CD8-positive, alpha-beta memory T cell (primary cell): ENCODE measurements around the gene OLFM3. TPM values are rescaled to one million over a fixed set of nuclear protein-coding genes. Genes with fewer than 3 reads are reported as not detected.

Experiments
- CTCF ChIA-PET: fragments of 350-600 bp; sonication (Branson Sonifier 250); formaldehyde crosslinking; loops from one replicate; lab custom pipeline; 2021; ENCODE audit warnings: antibody characterized with exemption; lab: Charles Lee
- POLR2A ChIA-PET: fragments of 350-600 bp; sonication (Branson Sonifier 250); formaldehyde crosslinking; loops from one replicate; lab custom pipeline; 2021; ENCODE audit warnings: antibody characterized with exemption; lab: Charles Lee
- DNase-seq, 5 donors: peaks; one replicate each; pipeline versions ENCODE4 v3.0.0 to v3.0.0-alpha.2; 2020 to 2022; ENCODE audit warnings: mixed read lengths in 1 of 5
- H3K27ac ChIP-seq: one replicate; pipeline ENCODE4 v1.7.0; 2013; ENCODE audit warnings: low read depth, mild to moderate bottlenecking, low read length, moderate library complexity
- H3K27me3 ChIP-seq: 2 replicates; pipeline ENCODE4 v1.7.0; 2013; ENCODE audit warnings: low read length, mild to moderate bottlenecking; ENCODE audit not compliant: insufficient read depth, poor library complexity, severe bottlenecking
- H3K36me3 ChIP-seq: 2 replicates; pipeline ENCODE4 v1.7.0; 2013; ENCODE audit warnings: mild to moderate bottlenecking, low read length, moderate library complexity; ENCODE audit not compliant: insufficient read depth
- H3K4me1 ChIP-seq: 2 replicates; pipeline ENCODE4 v1.7.0; 2013; ENCODE audit warnings: mild to moderate bottlenecking, low read length, moderate library complexity; ENCODE audit not compliant: insufficient read depth
- H3K4me3 ChIP-seq: 2 replicates; pipeline ENCODE4 v1.7.0; 2013; ENCODE audit warnings: mild to moderate bottlenecking, low read length
- H3K9me3 ChIP-seq: 2 replicates; pipeline ENCODE4 v1.7.0; 2013; ENCODE audit warnings: mild to moderate bottlenecking, low read length
- H3K27ac Mint-ChIP-seq, 8 donors: one replicate each; pipeline ENCODE4 v1.8.0; 2020 to 2021; ENCODE audit warnings: mixed read lengths in 8 of 8, mild to moderate bottlenecking in 6 of 8, inconsistent platforms in 3 of 8, moderate library complexity in 3 of 8
- H3K27me3 Mint-ChIP-seq, 2 donors: one replicate each; pipeline ENCODE4 v1.8.0; 2020 to 2021; ENCODE audit warnings: mixed read lengths in 2 of 2, mild to moderate bottlenecking in 1 of 2, moderate library complexity in 1 of 2
- H3K36me3 Mint-ChIP-seq, 3 donors: one replicate each; pipeline ENCODE4 v1.8.0; 2020 to 2021; ENCODE audit warnings: mixed read lengths in 3 of 3, inconsistent platforms in 1 of 3, mild to moderate bottlenecking in 1 of 3
- H3K4me1 Mint-ChIP-seq, 3 donors: one replicate each; pipeline ENCODE4 v1.8.0; 2020 to 2021; ENCODE audit warnings: mixed read lengths in 3 of 3, inconsistent platforms in 1 of 3, mild to moderate bottlenecking in 1 of 3
- H3K4me3 Mint-ChIP-seq, 7 donors: one replicate each; pipeline ENCODE4 v1.8.0; 2020 to 2021; ENCODE audit warnings: mixed read lengths in 7 of 7, mild to moderate bottlenecking in 6 of 7, moderate library complexity in 4 of 7, inconsistent platforms in 2 of 7
- H3K9me3 Mint-ChIP-seq, 5 donors: one replicate each; pipeline ENCODE4 v1.8.0; 2020 to 2022; ENCODE audit warnings: mixed read lengths in 5 of 5, mild to moderate bottlenecking in 3 of 5, moderate library complexity in 2 of 5, inconsistent platforms in 1 of 5
- polyA plus RNA-seq: library from polyadenylated mRNA; unstranded; fragments of 300-500 nt; fragmentation: Illumina TruSeq; gene quantifications from one replicate; pipeline ENCODE4 v1.2.3, GENCODE V29; 2021
- total RNA-seq, 2 experiments: library from RNA; stranded (reverse); gene quantifications; one replicate each; pipeline ENCODE4 v1.2.3, GENCODE V29; 2021

The OLFM3 gene
- total and polyA plus RNA-seq, 3 experiments from 2014 or later = not detected

- H3K4me3 Mint-ChIP-seq = no peak overlapping the region
- no peaks in the 10 kb centered on the region for H3K9me3 ChIP-seq
These were observed 215.4 kb downstream of the OLFM3 start for GRCh38 chr1:101781201-101781831.

GRCh38 chr1:101769520-101769919, 227.2 kb downstream of the OLFM3 start:
- Histone ChIP-seq H3K27ac (no peak overlapping the region), H3K36me3 (no peaks in the 10 kb centered on the region), H3K27me3 (no peaks in the 10 kb centered on the region), H3K4me1 (no peaks in the 10 kb centered on the region), H3K4me3 (no peak overlapping the region), H3K9me3 (no peaks in the 10 kb centered on the region)
- ChIA-PET CTCF (no interaction called here), POLR2A (interaction anchor here (0.5 kb wide), 1 partner anchor 60 kb away, joined by 3 read pairs; no protein-coding TSS in a partner anchor)
- no peaks in the 10 kb centered on the region for H3K36me3 Mint-ChIP-seq
- no peak overlapping the region for H3K4me3 Mint-ChIP-seq
- H3K4me1 Mint-ChIP-seq = no peaks in the 10 kb centered on the region
- H3K27ac Mint-ChIP-seq = no peak overlapping the region
- no peak for DNase-seq
- peaks cover 0 to 3% (median 2%) of the 10 kb centered on the region in 5 donors for H3K9me3 Mint-ChIP-seq
- H3K27me3 Mint-ChIP-seq = no peaks in the 10 kb centered on the region

More at GRCh38 chr1:101781201-101781831, 215.4 kb downstream of the OLFM3 start:
- H3K9me3 Mint-ChIP-seq = peaks cover 0 to 2% (median 0%) of the 10 kb centered on the region in 5 donors
- H3K27me3 Mint-ChIP-seq = no peaks in the 10 kb centered on the region
- Histone ChIP-seq H3K27ac (no peak overlapping the region), H3K27me3 (no peaks in the 10 kb centered on the region), H3K4me1 (no peaks in the 10 kb centered on the region), H3K4me3 (no peak overlapping the region), H3K36me3 (no peaks in the 10 kb centered on the region)
- no peak for DNase-seq
- H3K36me3 Mint-ChIP-seq = no peaks in the 10 kb centered on the region
- H3K27ac Mint-ChIP-seq = no peak overlapping the region
- CTCF ChIA-PET = no interaction called here
- POLR2A ChIA-PET = no interaction called here
- H3K4me1 Mint-ChIP-seq = no peaks in the 10 kb centered on the region

- no peak overlapping the region for H3K27ac Mint-ChIP-seq
- H3K4me1 ChIP-seq = no peaks in the 10 kb centered on the region
- no peaks in the 10 kb centered on the region for H3K27me3 Mint-ChIP-seq
- CTCF ChIA-PET = interaction anchor here (1.0 kb wide), 1 partner anchor 13 kb away, joined by 3 read pairs; no protein-coding TSS in a partner anchor
- H3K27ac ChIP-seq = no peak overlapping the region
- H3K4me3 Mint-ChIP-seq = no peak overlapping the region
- no peaks in the 10 kb centered on the region for H3K36me3 ChIP-seq
- no peaks in the 10 kb centered on the region for H3K4me1 Mint-ChIP-seq
- no peaks in the 10 kb centered on the region for H3K27me3 ChIP-seq
- POLR2A ChIA-PET = no interaction called here
- no peak overlapping the region for H3K4me3 ChIP-seq
- no peaks in the 10 kb centered on the region for H3K9me3 Mint-ChIP-seq
- no peaks in the 10 kb centered on the region for H3K9me3 ChIP-seq
- no peaks in the 10 kb centered on the region for H3K36me3 Mint-ChIP-seq
- no peak for DNase-seq
These were observed 238.7 kb downstream of the OLFM3 start for GRCh38 chr1:101757985-101758384.

GRCh38 chr1:101756411-101756810, 240.3 kb downstream of the OLFM3 start:
- Histone ChIP-seq H3K27ac (no peak overlapping the region), H3K4me3 (no peak overlapping the region), H3K4me1 (no peaks in the 10 kb centered on the region), H3K9me3 (no peaks in the 10 kb centered on the region), H3K27me3 (no peaks in the 10 kb centered on the region), H3K36me3 (no peaks in the 10 kb centered on the region)
- H3K27ac Mint-ChIP-seq = no peak overlapping the region
- H3K4me1 Mint-ChIP-seq = no peaks in the 10 kb centered on the region
- DNase-seq = no peak
- CTCF ChIA-PET = no interaction called here
- no peaks in the 10 kb centered on the region for H3K9me3 Mint-ChIP-seq
- H3K36me3 Mint-ChIP-seq = no peaks in the 10 kb centered on the region
- POLR2A ChIA-PET = no interaction called here
- H3K4me3 Mint-ChIP-seq = no peak overlapping the region
- H3K27me3 Mint-ChIP-seq = no peaks in the 10 kb centered on the region
